ENCODE data around the gene DTX3. TPM values are rescaled to one million over a fixed set of nuclear protein-coding genes. Genes with fewer than 3 reads are reported as not detected.

Gene DTX3
- total RNA-seq, 4 donors from 2014 or later = 34.6 to 70.2 (median 53.2) TPM

DNA sequence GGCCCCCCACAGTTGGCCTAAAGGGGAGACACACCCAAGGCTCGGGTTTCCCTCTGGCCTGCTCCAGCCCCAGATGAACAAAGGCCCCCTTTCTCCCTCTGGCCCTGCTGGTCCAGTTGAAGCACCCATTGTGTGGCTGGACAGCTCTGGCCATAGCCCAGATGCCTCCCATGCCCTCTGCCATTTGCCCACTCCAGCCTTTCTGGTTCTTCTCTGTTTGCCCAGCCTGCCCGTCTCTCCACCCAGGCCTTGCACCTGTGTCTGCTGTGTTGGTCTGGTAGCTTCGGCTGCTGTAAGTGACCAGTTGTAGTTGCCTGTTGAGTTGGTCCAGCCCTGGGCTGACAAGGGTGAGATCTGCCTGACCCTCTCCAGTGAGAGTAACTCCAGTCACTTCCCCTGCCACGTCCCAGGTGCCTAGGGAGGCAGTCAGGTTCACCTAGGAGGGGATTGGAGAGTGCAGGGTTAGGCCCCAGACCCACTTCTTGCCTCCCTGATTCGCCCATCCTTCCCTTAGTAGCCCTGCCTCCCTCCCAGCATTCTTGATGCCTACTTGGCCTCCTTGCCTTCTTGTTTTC is 25.4 kb downstream of the DTX3 start:
- no peak for TF ChIP-seq POLR2AphosphoS5 (IDR thresholded peaks at IDR 0.05)
- TF ChIP-seq POLR2A (IDR thresholded peaks at IDR 0.05) = no peak
- TF ChIP-seq CTCF (IDR thresholded peaks at IDR 0.05) = no peak
- TF ChIP-seq EP300 (IDR thresholded peaks at IDR 0.05) = no peak
- no peak for ATAC-seq
- Histone ChIP-seq H3K4me1 (peaks cover 0 to 43% (median 10%) of the 10 kb centered on the region in 3 donors), H3K4me3 (no peak overlapping the region), H3K27ac (peak overlapping the region in 1 of 4 donors; percentile 22), H3K27me3 (peaks cover 59% of the 10 kb centered on the region), H3K9me3 (no peaks in the 10 kb centered on the region), H3K36me3 (peaks cover 0 to 22% of the 10 kb centered on the region in 2 donors)
- 50% methylated on average over 1 to 2 of the region's 5 CpGs for WGBS, 2 donors (ENCODE audit: low coverage in 1 of 2)

DNA sequence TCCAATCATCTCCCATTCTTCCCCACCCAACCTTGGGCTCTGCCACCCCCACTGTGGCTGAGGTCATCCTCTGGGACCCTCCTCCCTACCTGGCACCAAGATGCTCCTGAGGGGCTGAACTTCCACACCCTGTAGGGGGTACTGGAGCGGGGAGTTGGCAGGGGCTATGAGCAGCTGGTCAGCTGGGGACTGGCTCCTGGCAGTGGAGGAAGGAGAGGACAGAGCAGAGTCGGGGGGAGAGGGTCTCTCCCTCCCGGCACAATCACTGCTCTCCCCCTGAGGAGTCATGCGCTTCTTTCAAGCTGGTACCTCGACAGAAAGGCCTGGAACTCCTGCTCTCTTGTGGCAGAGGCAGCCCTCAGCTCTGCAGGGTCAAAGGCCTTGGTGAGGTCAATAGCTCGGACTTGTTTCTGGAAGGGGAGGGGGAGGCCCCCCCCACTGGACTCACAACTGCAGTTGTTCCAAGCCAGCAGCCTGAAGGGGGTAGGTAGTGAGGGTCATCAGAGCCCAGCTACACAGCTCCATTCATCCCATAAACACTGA is 26.3 kb downstream of the DTX3 start:
- H3K27ac ChIP-seq = peak overlapping the region in 1 of 4 donors; percentile 75
- no peaks in the 10 kb centered on the region for H3K9me3 ChIP-seq
- peaks cover 0 to 43% (median 10%) of the 10 kb centered on the region in 3 donors for H3K4me1 ChIP-seq
- WGBS, 2 donors (ENCODE audit: low coverage in 1 of 2) = 30 to 79% methylated on average over 2 to 4 of the region's 6 CpGs
- no peak overlapping the region for H3K4me3 ChIP-seq
- peaks cover 0 to 12% of the 10 kb centered on the region in 2 donors for H3K36me3 ChIP-seq
- TF ChIP-seq POLR2A (IDR thresholded peaks at IDR 0.05) (no peak), POLR2AphosphoS5 (IDR thresholded peaks at IDR 0.05) (no peak), EP300 (IDR thresholded peaks at IDR 0.05) (no peak), CTCF (IDR thresholded peaks at IDR 0.05) (no peak)
- H3K27me3 ChIP-seq = peaks cover 66% of the 10 kb centered on the region
- no peak for ATAC-seq

- Histone ChIP-seq H3K36me3 (peaks cover 0 to 5% of the 10 kb centered on the region in 2 donors), H3K9me3 (no peaks in the 10 kb centered on the region), H3K27me3 (peaks cover 64% of the 10 kb centered on the region), H3K4me1 (peaks cover 0 to 38% (median 10%) of the 10 kb centered on the region in 3 donors), H3K4me3 (peak overlapping the region in 1 of 2 donors; percentile 66), H3K27ac (peak overlapping the region in 2 of 4 donors; percentile 49 to 75)
- ATAC-seq = no peak
- TF ChIP-seq EP300 (IDR thresholded peaks at IDR 0.05) (no peak), POLR2A (IDR thresholded peaks at IDR 0.05) (no peak), CTCF (IDR thresholded peaks at IDR 0.05) (no peak), POLR2AphosphoS5 (IDR thresholded peaks at IDR 0.05) (no peak)
- no CpG with 5 or more reads among the region's 26 CpGs for WGBS, 2 donors (ENCODE audit: low coverage in 1 of 2)
Observed at GRCh38 chr12:57631566-57632072, 27.0 kb downstream of the DTX3 start.

DNA sequence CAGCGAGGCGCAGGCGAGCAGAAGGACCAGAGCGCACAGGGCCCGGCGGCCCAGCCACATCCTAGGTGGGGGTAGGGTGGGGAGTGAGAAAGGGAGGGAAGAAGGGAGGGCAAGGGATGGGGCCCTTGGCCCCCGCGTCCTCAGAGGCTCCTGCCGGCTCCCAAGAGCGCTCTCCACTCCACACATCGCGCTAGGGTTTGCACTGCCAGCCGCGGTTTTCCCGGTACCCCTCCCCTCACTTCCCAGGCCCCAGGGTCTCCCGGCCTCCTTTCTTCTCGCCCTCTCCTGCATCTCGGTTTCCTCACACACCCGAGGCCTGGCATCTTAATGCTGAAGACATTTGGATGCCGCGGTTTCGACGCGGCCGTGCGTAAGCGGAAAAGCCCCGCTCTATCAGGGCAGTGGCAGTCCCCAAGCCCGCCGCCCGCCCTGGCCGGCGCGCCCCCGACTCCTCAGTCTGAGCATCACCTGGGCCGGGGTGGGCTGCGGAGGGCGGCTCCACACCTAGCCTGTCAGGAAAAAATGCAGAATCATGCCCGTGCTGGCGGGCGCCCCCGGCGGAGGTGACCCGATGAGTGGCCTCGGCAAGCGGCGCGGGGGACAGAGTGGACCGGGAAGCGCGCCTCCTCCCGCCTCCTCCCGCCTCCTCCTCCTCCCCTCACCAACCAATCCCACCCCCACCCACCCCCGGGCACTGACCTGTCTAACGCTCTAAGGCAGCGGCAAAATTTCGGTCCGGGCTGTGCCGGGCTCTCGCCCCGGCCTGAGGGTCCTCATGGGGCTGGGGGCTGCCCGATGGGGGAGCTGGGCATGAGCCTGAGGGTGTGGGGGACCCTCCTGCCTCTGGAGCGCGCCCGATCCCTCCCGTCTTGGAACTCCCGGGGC is 27.7 kb downstream of the DTX3 start:
- peak; percentile 35 for ATAC-seq
- H3K4me3 ChIP-seq = peak overlapping the region; percentile 35 to 66
- peak overlapping the region in 3 of 4 donors; percentile 49 to 75 (median 61) for H3K27ac ChIP-seq
- peaks cover 0 to 33% (median 10%) of the 10 kb centered on the region in 3 donors for H3K4me1 ChIP-seq
- peaks cover 0 to 4% of the 10 kb centered on the region in 2 donors for H3K36me3 ChIP-seq
- WGBS, 2 donors (ENCODE audit: low coverage in 1 of 2) = 0% methylated on average over 8 to 12 of the region's 67 CpGs
- H3K9me3 ChIP-seq = no peaks in the 10 kb centered on the region
- TF ChIP-seq POLR2AphosphoS5 (IDR thresholded peaks at IDR 0.05) = no peak
- TF ChIP-seq POLR2A (IDR thresholded peaks at IDR 0.05) = no peak
- no peak for TF ChIP-seq EP300 (IDR thresholded peaks at IDR 0.05)
- TF ChIP-seq CTCF (IDR thresholded peaks at IDR 0.05) = no peak
- H3K27me3 ChIP-seq = peaks cover 68% of the 10 kb centered on the region
